K562 (cell line): ENCODE measurements around the gene PLXDC2. TPM values are rescaled to one million over a fixed set of nuclear protein-coding genes. Genes with fewer than 3 reads are reported as not detected.

Source experiments
- ATAC-seq: fragments of 200-7000 bp; cut with Tn5 transposase; 3 replicates; pipeline ENCODE4 v1.9.1; 2020; ENCODE audit warnings: moderate library complexity
- BruUV-seq: library from RNA; stranded (reverse); fragments of 400-500 nt; replicated peaks from 2 replicates; lab custom pipeline; 2021; lab: Mats Ljungman, UMichigan
- CTCF ChIA-PET: fragments of 300-600 bp; formaldehyde crosslinking; extraction: SDS; loops from one replicate; lab custom pipeline; 2021; ENCODE audit warnings: low intra/inter-chr PET ratio; lab: Yijun Ruan, JAX
- POLR2A ChIA-PET: fragments of 300-600, 350-650 bp; sonication (Branson Sonifier 250); formaldehyde crosslinking; extraction: SDS; loops from one replicate; lab custom pipeline; 2021; ENCODE audit warnings: antibody characterized with exemption, inconsistent platforms; lab: Yijun Ruan, JAX
- DNase-seq, 4 experiments: peaks; one replicate each; pipeline versions ENCODE4 v3.0.0 to v3.0.0-alpha.2; 2011 to 2018; ENCODE audit warnings: low spot score in 3 of 4, mixed read lengths in 3 of 4; ENCODE audit errors: extremely low read depth in 1 of 4
- FAIRE-seq: peaks from 2 replicates; lab custom pipeline; 2011; peaks lifted over from hg19 to GRCh38; lab: Jason Lieb, UNC
- H2AFZ ChIP-seq: 2 replicates; pipeline ENCODE4 v1.6.0; 2011; ENCODE audit warnings: low read depth, low read length, control low read depth, inconsistent platforms
- H3K27ac ChIP-seq: fragments of 200-600 bp; 3 replicates; pipeline ENCODE4 v1.8.0; 2011; ENCODE audit warnings: low read depth, mild to moderate bottlenecking, control low read depth, inconsistent platforms, low read length, moderate library complexity, mixed read lengths; ENCODE audit errors: extremely low read depth
- H3K27me3 ChIP-seq, 2 experiments: fragments of 300-600 bp in 1 of 2; 2 replicates in 1 of 2; 3 replicates in 1 of 2; pipeline versions ENCODE4 v1.6.0 to v1.8.0; 2011; ENCODE audit warnings: inconsistent platforms in 2 of 2, low read length in 2 of 2, mild to moderate bottlenecking in 1 of 2, mixed read lengths in 1 of 2, moderate library complexity in 1 of 2; ENCODE audit not compliant: control insufficient read depth in 2 of 2, insufficient read depth in 2 of 2
- H3K36me3 ChIP-seq: fragments of 300-600 bp; 3 replicates; pipeline ENCODE4 v1.8.0; 2011; ENCODE audit warnings: mild to moderate bottlenecking, low read length, inconsistent platforms; ENCODE audit not compliant: control insufficient read depth, insufficient read depth
- H3K4me1 ChIP-seq, 2 experiments: fragments of 200-600 bp in 1 of 2; replicated peaks in 1 of 2; 2 replicates in 1 of 2; 3 replicates in 1 of 2; pipeline versions ENCODE4 v1.5.1 to v1.8.0; 2011; ENCODE audit warnings: inconsistent platforms in 2 of 2, low read length in 2 of 2, mild to moderate bottlenecking in 1 of 2, mixed read lengths in 1 of 2, moderate library complexity in 1 of 2; ENCODE audit not compliant: control insufficient read depth in 2 of 2, insufficient read depth in 2 of 2
- H3K4me2 ChIP-seq: 2 replicates; pipeline ENCODE4 v1.6.1; 2011; ENCODE audit warnings: low read length, control low read depth, inconsistent platforms, mixed read lengths; ENCODE audit not compliant: insufficient read depth
- H3K4me3 ChIP-seq: fragments of 200-600 bp; sonication (generic), shearing (Covaris generic); 2 replicates; pipeline ENCODE4 v1.5.1; 2016; ENCODE audit warnings: control low read depth, inconsistent platforms
- H3K79me2 ChIP-seq: fragments of 200-600 bp; 3 replicates; pipeline ENCODE4 v1.8.0; 2011; ENCODE audit warnings: low read length, inconsistent platforms; ENCODE audit not compliant: control insufficient read depth, insufficient read depth
- H3K9ac ChIP-seq, 2 experiments: 2 replicates each; pipeline versions ENCODE4 v1.6.0 to v1.6.1; 2011; ENCODE audit warnings: low read depth in 2 of 2, low read length in 2 of 2, control low read depth in 1 of 2, inconsistent platforms in 1 of 2, mild to moderate bottlenecking in 1 of 2, mixed read lengths in 1 of 2; ENCODE audit not compliant: insufficient read depth in 1 of 2
- H3K9me1 ChIP-seq: one replicate; pipeline ENCODE4 v1.6.0; 2011; ENCODE audit warnings: inconsistent platforms, mild to moderate bottlenecking, low read length, moderate library complexity; ENCODE audit not compliant: control insufficient read depth, insufficient read depth
- H3K9me3 ChIP-seq: replicated peaks from 2 replicates; pipeline ENCODE4 v1.5.1; 2011; ENCODE audit warnings: low read depth, low read length, inconsistent platforms; ENCODE audit not compliant: control insufficient read depth, insufficient read depth
- H4K20me1 ChIP-seq: replicated peaks from 2 replicates; pipeline ENCODE4 v1.6.1; 2011; ENCODE audit warnings: low read length, inconsistent platforms, mixed read lengths; ENCODE audit not compliant: control insufficient read depth, insufficient read depth
- BMI1 ChIP-seq: fragments of 150-350 bp; IDR thresholded peaks from 2 replicates; pipeline ENCODE4 v1.6.1; 2014; ENCODE audit warnings: low read length
- RBM15 ChIP-seq: fragments of 200-400 bp; formaldehyde crosslinking; IDR thresholded peaks from 2 replicates; pipeline ENCODE4 v1.6.1; 2018; ENCODE audit warnings: mild to moderate bottlenecking, low read length, moderate library complexity; ENCODE audit not compliant: insufficient read depth
- RHOXF2B ChIP-seq: fragments of 250-450 bp; sonication (Bioruptor Pico); conservative IDR thresholded peaks from 2 replicates; pipeline ENCODE4 v1.5.1; 2021
- TCF7L2 ChIP-seq: fragments of 150-350 bp; IDR thresholded peaks from 2 replicates; pipeline ENCODE4 v1.6.1; 2016; ENCODE audit warnings: low read depth, mild to moderate bottlenecking, low read length, moderate library complexity
- TOE1 ChIP-seq, 2 experiments: fragments of 450-650 bp in 1 of 2; sonication (generic) in 1 of 2; formaldehyde crosslinking in 1 of 2; IDR thresholded peaks; 2 replicates each; pipeline versions ENCODE4 v1.7.1 to v1.8.0; 2016 to 2022; ENCODE audit warnings: borderline replicate concordance in 2 of 2, mild to moderate bottlenecking in 2 of 2, antibody characterized with exemption in 1 of 2, inconsistent platforms in 1 of 2, low read depth in 1 of 2, missing genetic modification reagents in 1 of 2, moderate library complexity in 1 of 2
- ZNF232 ChIP-seq: sonication (generic); formaldehyde crosslinking; IDR thresholded peaks from 2 replicates; pipeline ENCODE4 v1.8.0; 2022; ENCODE audit warnings: mild to moderate bottlenecking, missing genetic modification reagents
- WGBS: fragments of 100-300 bp; shearing (Covaris generic); methylation state at CpG from one replicate; pipeline ENCODE4 v1.1.6; 2016; ENCODE audit warnings: low coverage, mixed read lengths; ENCODE audit not compliant: insufficient coverage; ENCODE audit errors: missing lambda C conversion rate; 5-methylcytosine and 5-hydroxymethylcytosine counted together
- in situ Hi-C: fragments of 300-500 bp; cut with MboI; formaldehyde crosslinking; loops from 4 replicates; pipeline ENCODE4 v1.15.0; 2018; ENCODE audit warnings: inconsistent platforms, mixed read lengths
- intact Hi-C: fragments of 100-400 bp; cut with micrococcal nuclease; formaldehyde crosslinking; loops from 2 replicates; pipeline ENCODE4 v1.14.2; 2022
- polyA plus RNA-seq, 8 experiments: library from polyadenylated mRNA; depleted of rRNA in 4 of 8; stranded (reverse) in 5 of 8; unstranded in 3 of 8; fragments of >200 nt; fragmentation: Nextera tagmentation in 2 of 8; fragmentation: Illumina TruSeq in 1 of 8; extraction: Ambion mirVana in 2 of 8; extraction: Trizol in 1 of 8; gene quantifications; 2 replicates each; pipeline versions ENCODE4 v1.2.1 to v1.2.3, GENCODE V29; 2011 to 2014; ENCODE audit warnings: inconsistent platforms in 1 of 8, missing spikeins in 1 of 8
- total RNA-seq, 7 experiments: library from RNA; depleted of rRNA in 6 of 7; stranded (reverse); fragments of >200 nt in 6 of 7; fragmentation: Illumina TruSeq in 2 of 7; extraction: Trizol in 2 of 7; gene quantifications; 2 replicates each; pipeline versions ENCODE4 v1.2.1 to v1.2.3, GENCODE V29; 2011 to 2021; ENCODE audit warnings: low replicate concordance in 1 of 7

The PLXDC2 gene
- total and polyA plus RNA-seq, 9 of the 15 experiments (the other 6 are each of a cell fraction or from before 2014, with no cell fraction given) = 0.01 to 0.33 (median 0.10) TPM; not detected in 3

DNA sequence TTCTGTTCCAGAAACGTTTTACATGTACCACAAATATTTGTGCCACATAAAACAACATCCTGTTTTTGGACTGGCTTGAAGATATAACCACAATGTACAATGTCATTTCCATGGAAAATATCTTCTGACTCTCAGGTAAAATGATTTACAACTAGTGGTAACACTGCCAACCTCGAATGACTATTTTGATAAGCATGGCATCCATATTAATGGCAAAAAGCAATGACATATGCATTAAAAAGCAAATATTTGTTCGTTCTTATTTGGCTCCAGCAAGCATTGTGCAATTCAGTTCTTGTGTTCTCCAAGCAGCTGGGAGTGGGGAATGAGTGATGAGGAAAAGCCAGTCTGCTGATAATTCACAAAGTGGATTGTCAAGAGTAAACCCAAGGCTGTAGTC is 289.0 kb downstream of the PLXDC2 start:
- Histone ChIP-seq H3K4me3 (no peak overlapping the region), H3K4me2 (no peak overlapping the region), H3K9ac (no peak overlapping the region), H4K20me1 (no peaks in the 10 kb centered on the region), H3K27ac (no peak overlapping the region), H3K4me1 (no peaks in the 10 kb centered on the region), H3K27me3 (no peaks in the 10 kb centered on the region), H3K9me3 (no peaks in the 10 kb centered on the region), H3K79me2 (no peaks in the 10 kb centered on the region), H3K36me3 (no peaks in the 10 kb centered on the region), H3K9me1 (no peaks in the 10 kb centered on the region), H2AFZ (no peak overlapping the region)
- ChIA-PET CTCF (no interaction called here), POLR2A (interaction anchor here (0.7 kb wide), 1 partner anchor 114 kb away, joined by 3 read pairs; no protein-coding TSS in a partner anchor)
- 3% methylated on average over 3 of the region's 3 CpGs for WGBS
- FAIRE-seq (no peak), ATAC-seq (no peak), DNase-seq (no peak)
- TF ChIP-seq BMI1 (no peak), TCF7L2 (no peak), RBM15 (no peak)
- intact Hi-C loops = no loop called here
- in situ Hi-C loops = no loop called here
- BruUV-seq = no TSS peak

- CTCF ChIA-PET = no interaction called here
- no peak for FAIRE-seq
- H3K4me3 ChIP-seq = no peak overlapping the region
- TF ChIP-seq ZNF232 (CRISPR knock-in tag) (no peak), TOE1 (IDR thresholded peaks at IDR 0.05; ENCODE audit: borderline replicate concordance) (no peak), TOE1 (CRISPR knock-in tag; IDR thresholded peaks at IDR 0.05; ENCODE audit: borderline replicate concordance, low read depth) (no peak), RHOXF2B (CRISPR knock-in tag) (no peak)
- H2AFZ ChIP-seq = no peak overlapping the region
- intact Hi-C loops = no loop called here
- H3K27ac ChIP-seq = no peak overlapping the region
- no peaks in the 10 kb centered on the region for H3K36me3 ChIP-seq
- no peaks in the 10 kb centered on the region for H4K20me1 ChIP-seq
- no peaks in the 10 kb centered on the region for H3K9me3 ChIP-seq
- no peak for DNase-seq
- no peak overlapping the region for H3K9ac ChIP-seq
- in situ Hi-C loops = no loop called here
- no peak overlapping the region for H3K4me2 ChIP-seq
- BruUV-seq = no TSS peak
- POLR2A ChIA-PET = interaction anchor here (0.7 kb wide), 1 partner anchor 114 kb away, joined by 3 read pairs; no protein-coding TSS in a partner anchor
- no peaks in the 10 kb centered on the region for H3K79me2 ChIP-seq
- H3K4me1 ChIP-seq = no peaks in the 10 kb centered on the region
- no peaks in the 10 kb centered on the region for H3K9me1 ChIP-seq
- no peaks in the 10 kb centered on the region for H3K27me3 ChIP-seq
- WGBS = 0% methylated on average over 1 of the region's 1 CpG
- ATAC-seq = no peak
Observed at GRCh38 chr10:20105931-20106330, 289.7 kb downstream of the PLXDC2 start.
